ENCODE measurements around the gene EXOC3L4.
"Not testable (repeated sequence)": the region's sequence is repeated elsewhere in the genome, so short reads cannot be mapped to it uniquely, and the experiment has no call there.

EXOC3L4 gene

DNA sequence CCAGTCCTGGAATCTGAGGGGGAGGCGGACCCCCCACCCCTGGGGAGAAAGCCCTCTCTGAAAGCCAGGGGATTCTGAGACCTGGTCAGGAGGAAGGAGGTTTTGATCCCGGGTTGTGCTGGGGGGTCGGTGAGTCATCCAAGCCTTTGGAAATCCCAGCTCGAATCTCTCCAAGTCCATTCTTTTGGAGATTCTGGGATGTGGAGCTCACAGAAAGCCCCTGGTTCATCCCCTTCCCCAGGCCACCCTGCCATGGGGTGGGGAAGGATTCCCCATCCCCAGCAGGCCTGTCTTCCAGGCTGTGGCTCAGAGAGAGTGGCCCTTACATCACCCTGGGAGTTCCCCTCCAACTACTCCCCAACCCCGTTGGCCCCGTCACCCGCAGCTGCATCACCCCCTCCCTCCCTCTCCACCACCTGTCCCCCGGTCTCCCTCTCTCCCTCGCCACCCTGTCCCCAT lies 14.3 kb downstream of the EXOC3L4 start:
- no peak for DNase-seq

- DNase-seq: no peak
Measured at GRCh38 chr14:103109535-103110441, 15.3 kb downstream of the EXOC3L4 start.

DNA sequence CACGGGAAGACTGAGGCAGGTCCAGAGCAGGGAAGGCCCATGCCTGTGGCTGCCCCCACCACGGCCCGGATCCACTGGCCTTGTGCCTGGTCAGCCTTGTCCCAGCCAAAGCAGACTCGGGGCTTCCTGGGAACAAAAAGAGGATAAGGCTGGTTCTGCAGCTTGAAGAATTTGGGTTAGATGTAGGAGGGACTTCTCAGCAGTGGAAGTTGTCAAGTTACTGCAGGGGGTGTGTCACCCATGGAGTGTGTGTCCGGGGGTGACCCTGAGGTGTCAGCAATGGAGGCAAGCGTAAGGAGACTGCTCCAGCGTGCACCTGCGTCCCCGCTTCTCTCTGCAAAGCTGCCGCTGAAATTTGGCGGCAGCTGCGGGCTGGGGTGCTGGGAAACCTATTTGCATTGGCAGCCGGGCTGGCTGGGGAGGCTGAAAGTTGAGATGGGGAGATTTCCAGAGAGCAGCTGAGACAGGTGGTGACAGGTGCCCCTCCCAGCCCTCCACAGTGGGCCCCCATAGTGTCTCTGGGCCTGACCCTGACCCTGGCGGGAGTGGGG lies 16.2 kb downstream of the EXOC3L4 start:
- no peak for DNase-seq

GRCh38 chr14:103111232-103111868 lies 16.8 kb downstream of the EXOC3L4 start:
- no peak for DNase-seq

DNA sequence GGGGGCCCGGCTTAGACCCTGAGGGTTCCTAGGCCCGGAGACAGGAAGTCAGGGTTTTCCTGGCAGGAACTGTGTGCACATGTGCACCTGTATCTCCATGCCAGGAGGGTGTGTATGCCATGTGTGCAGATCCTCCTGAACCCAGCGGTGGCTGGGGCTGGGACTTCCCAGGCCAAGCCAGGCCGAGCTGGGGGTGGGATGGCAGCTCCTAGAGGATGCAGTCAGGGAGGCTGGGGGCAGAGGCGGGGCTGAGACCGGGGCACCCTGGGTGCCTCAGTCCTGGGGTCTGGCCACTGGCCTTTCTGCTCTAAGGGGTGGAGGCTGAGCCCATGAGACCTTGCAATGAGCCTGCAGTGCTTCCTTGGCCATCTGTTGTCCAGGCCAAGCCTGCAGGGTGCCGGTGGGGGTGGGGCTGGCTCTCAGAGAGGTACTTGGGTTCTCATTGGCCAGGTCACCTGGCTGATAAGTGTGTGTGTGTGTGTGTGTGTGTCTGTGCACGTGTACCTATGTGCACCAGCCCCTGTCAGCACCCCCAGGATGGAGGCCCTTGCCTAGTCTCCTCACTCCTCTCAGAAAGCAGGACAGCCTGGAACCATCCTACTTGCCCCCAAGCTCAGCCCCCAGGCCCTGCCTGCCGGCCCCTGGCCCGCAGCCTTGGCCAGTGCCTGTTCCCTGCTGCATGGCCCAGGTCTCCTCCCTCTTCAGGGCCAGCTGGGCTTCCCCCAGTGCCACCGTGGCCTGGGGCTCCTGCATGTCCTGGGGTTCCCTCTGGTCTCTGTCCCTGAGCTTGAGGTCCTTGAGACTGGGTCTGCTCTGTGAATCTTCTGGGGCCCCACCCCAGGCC lies 18.1 kb downstream of the EXOC3L4 start:
- DNase-seq: no peak

DNA sequence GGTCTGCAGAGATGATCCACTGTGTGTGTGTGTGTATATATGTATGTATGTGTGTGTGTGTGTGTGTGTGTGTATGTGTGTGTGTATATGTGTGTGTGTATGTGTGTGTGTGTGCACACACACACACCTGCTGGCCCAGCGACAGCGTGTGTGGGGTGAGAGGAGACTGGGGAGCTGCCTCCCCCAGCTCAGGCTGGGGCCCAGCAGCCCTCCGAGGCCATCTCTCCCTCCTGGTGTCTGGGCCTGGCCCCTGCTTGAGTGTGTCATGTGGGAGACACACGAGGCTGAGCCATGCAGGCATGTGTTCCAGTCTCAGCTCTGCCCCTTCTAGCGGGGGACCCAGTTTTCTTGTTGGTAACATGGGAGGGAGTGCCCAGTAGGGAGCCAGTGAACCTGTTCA lies 18.8 kb downstream of the EXOC3L4 start:
- DNase-seq: no peak

DNA sequence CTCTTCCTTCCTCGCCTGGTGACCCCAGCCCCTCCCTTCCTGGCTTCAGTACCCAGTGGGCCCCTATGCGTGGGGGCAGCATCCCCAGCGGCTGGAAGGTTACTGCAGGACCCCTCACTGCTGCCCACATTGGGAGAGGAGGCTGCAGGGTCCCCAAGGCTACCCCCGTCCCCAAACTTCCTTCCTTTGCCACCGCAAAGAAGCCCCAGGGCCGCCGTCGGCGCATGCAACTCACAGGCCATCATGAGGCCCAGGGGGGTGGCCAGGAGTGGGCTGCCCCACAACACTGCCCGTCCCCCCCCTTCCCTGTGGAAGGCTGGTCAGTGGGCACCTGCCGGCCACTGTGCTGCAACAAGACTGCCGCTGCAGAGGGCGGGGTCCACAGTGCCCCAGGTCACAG lies 19.2 kb downstream of the EXOC3L4 start:
- no peak for DNase-seq

- not testable (repeated sequence) for DNase-seq
Measured at GRCh38 chr14:103115086-103115679, 20.7 kb downstream of the EXOC3L4 start.

DNA sequence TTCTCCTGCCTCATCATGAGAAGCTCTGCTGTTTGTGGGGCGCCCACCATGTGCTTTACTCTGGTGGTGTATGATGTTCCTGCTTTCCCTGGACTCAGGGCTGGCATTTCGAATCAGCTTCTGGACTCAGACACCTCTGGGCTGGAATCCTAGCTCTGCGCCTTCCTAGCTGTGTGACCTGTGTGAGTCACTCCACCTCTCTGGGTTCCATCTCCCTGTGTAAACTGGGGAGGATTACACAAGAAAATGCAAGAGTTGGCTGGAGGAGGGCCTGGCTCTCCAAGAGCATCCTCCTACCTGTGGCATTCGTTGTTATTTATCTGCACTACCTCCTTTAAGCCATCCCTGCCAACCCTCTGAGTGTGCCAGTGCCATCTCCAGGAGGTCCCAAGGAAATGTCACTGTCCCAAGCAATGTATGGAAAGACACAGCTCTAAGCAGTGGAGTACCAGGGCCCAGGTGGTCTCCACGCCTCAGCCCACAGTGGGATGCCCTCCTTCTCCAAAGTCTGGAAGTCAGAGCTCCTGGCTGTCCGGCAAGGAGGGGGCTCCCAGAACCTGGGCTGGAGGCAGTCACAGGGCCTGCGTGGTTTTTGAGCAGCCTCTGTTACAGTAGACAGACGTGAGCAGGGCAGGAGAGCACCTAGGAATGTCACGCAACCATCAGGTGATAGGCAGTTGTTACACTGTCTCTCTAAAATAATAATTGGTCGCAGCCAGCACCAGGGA lies 21.5 kb downstream of the EXOC3L4 start:
- DNase-seq: no peak

DNA sequence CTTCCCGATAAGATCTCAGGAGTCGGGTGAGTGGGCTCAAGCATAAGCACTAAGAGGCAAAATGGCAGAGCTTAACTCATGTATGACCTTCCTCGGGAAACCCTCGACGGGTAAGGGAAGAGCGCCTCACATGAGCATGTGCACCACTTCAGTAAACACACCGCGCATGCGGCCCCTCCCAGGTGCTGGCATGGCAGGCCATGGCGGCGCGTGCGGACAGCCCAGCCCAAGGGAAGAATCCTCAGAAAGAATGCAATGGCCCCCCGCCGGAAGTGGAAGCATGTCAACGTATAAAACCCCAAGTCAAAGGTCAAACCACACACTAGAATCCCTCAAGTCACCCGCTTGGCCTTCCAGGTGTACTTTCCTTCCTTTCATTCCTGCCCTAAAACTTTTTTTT lies 22.1 kb downstream of the EXOC3L4 start:
- no peak for DNase-seq

DNA sequence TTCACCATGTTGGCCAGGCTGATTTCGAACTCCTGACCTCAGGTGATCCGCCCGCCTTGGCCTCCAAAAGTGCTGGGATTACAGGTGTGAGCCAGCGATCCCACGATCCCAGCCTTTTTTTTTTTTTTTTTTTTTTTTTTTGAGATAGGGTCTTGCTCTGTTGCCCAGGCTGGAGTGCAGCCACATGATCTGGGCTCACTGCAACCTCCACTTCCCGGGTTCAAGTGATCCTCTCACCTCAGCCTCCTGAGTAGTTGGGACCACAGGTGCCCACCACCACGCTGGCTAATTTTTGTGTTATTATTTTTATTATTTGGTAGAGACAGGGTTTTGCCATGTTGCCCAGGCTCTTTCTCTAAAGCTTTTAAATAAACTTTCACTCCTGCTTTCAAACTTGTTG lies 23.0 kb downstream of the EXOC3L4 start:
- not testable (repeated sequence) for DNase-seq

GRCh38 chr14:103118018-103118662 lies 23.6 kb downstream of the EXOC3L4 start:
- DNase-seq: no peak

- no peak for DNase-seq
Measured at GRCh38 chr14:103118663-103119404, 24.3 kb downstream of the EXOC3L4 start.

- not testable (repeated sequence) for DNase-seq
Measured at GRCh38 chr14:103119527-103119926, 25.0 kb downstream of the EXOC3L4 start.

- DNase-seq: no peak
Measured at GRCh38 chr14:103121121-103121845, 26.8 kb downstream of the EXOC3L4 start.

DNA sequence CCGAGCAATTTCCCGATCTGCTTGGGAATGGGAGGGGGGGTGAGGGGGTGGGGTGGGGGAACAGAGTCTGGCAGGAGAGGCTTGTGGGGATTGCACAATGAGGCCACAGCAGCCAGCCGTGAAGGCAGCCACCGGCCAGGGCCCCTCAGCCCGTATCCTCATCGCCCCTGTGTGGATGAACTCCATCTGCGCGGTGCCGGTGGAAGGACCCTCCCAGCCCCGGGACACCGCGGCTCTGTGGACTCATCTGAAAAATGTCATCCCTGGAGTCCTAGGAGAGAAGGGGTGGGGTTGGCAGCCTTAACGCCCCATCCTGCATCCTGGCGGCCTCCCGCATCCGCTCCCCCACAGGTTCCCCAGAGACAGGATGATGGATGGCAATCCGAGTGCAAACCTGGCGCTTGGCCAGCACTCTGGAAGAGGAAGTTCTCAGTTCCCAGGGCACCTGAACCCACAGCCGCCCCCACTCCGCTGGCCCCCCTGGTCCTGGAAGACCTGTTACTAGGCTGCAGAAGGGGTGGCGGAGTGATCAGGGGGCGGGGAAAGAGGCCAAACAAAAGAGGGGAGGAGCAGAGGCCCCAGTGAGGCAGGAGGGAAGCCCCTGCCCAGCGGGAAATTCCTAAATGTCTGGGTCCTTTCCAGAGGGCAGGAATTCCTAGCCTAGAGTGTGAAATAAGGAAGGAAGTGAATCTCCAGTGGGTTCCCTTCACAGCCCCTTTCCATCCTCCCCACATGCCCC lies 27.5 kb downstream of the EXOC3L4 start:
- peak; percentile 94 for DNase-seq

GRCh38 chr14:103122585-103122946 lies 28.0 kb downstream of the EXOC3L4 start:
- no peak for DNase-seq

DNA sequence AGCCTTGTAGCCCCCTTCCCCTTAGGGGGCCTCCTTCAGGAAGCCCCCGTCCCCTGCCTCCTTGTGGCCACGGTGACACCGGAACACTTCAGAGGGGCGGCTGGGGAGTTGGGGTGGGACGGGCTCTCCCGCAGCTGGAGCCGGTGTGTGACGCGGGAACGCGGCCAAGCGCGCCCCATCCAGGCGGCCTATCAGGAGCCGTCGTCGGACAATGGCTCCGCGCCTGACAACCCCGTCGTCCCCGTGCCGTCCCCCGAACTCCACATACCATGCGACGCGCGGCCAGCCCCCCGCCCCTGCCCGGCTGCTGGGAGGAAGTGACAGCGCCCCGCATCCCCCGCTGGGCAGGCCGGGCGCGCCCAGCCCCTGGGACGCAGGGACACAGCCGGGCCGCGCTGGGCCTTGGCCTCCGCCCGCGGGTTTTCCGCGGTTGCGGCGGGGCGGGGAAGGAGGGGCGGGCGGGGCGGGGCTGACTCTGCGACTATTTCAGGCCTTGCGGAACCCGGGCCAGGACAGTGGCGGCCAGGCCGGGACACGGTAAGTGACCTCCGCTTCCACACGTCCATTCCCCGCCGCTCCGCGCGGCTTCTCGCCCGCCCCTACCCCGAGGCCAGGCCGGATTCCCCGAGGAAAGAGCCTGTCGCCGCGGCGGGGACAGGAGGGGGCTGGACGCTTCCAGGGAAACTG lies 28.6 kb downstream of the EXOC3L4 start, which contains the start of gene TNFAIP2:
Gene TNFAIP2, plus strand, starts transcription at position 515 of the 687 bp plus-strand sequence. CDS start 2,997 bp downstream, outside the sequence.
- no peak for DNase-seq

Measured in NCI-H1417 treated with DMSO at 0.1 percent for 48 hours (cell line).